Middle frontal gyrus (tissue), 1 donor: ENCODE measurements around the gene ALAD.
"Not testable (repeated sequence)": the region's sequence is repeated elsewhere in the genome, so short reads cannot be mapped to it uniquely, and the experiment has no call there.

Experiments used
- DNase-seq: peaks from one replicate; pipeline ENCODE4 v3.0.0-alpha.2; 2015; ENCODE audit warnings: low spot score; ENCODE audit errors: extremely low spot score

Gene ALAD

DNA sequence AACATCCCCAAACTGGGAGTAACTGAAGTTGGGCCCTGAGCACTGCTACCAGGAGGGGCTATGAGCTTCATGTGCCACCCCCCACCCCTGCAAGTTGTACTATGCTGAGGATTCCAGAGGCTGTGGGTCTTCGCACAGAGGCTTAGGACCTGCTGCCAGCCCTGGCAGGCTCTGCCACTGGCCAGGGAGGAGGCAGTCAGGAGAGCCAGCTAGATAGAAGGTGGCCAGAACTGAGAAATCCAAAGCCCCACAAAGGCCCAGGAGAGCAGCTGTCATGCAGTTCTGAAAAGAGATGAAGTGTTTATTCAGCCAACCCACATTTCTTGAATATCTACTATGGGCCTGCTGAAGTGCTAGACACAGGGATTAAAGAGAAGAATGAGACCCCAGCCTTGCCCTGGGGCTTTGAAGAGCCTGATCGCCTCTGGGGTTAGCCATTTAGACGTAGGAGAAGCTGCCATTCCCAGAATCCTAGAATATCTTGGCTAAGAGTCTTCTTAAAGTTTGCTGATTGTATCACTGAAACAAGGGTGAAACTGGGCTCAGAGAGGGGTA is 1.4 kb downstream of the ALAD start:
- no peak for DNase-seq

DNA sequence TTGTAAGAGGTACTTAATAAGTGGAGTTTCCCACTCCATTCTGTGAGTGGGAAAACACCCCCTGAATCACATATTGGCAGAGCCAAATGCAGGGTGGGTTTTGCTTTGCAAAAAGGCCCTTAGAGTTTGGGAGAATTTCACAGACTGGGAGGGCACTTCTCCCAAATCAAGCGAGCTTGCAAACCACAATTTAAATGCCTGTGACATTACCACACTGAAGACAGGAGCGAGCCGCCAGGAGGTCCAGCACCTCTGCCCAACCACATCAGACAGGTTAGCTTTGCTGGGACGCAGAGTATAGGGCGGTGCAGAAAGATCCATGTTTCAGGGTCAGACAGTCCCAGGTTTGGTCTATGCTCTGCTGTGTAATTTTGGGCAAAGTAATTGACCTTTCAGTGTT is 2.3 kb downstream of the ALAD start:
- no peak for DNase-seq

DNA sequence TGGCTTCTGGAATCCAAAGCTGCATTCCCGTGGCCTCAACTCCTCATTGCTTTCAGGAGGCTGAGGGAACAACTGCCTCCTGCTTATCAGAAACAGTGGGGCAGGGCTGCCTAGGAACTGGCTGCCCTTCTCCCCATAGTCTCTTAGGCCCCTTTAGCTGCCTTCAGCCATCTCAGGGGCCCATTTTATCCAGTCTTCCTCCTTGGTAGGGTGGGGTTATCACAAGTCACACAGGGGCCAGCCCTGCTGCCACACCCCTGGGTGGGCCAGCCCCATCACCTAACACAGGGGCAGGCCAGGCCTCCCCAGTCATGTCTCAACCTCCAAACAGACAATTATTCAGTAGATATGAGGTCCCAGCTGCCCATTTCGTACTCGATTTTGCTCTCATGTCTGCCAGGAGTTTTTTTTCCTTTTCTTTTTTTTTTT is 3.9 kb downstream of the ALAD start:
- DNase-seq: no peak

DNA sequence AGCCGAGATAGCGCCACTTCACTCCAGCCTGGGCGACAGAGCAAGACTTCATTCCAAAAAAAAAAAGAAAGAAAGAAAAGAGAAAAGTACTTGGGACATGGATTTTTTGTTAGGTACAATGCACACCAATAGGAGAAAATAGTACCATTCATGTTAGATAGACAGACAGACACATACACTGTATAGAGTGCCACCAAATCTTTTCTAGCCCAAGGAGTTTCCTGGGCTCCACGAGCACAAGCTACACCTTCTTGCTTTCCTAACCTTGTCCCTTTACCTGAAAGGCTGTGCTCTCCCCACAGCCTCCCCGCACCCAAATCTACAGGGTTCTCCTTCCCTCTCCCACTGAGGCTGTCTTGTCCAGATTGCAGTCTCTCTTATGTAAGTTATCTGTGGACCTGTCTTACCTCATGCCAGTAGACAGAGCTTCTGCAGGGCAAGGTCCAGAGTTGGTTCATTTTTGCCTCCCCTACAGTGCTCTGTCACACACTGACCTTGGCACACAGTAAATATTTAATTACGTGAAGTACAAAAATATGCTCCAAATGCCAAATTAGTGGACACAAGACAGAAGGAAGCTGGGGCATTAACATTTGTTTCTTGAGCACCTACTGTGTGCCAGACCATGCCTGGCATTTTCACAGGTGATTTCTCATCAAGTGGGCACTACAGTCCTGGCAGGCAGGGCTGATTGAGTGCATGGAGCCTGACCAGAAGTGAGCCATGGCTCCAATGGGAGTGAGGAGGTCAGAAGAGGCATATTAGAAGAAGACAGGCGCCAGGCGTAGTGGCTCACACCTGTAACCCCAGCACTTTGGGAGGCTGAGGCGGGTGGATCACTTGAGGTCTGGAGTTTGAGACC is 5.9 kb downstream of the ALAD start:
- no peak for DNase-seq

DNA sequence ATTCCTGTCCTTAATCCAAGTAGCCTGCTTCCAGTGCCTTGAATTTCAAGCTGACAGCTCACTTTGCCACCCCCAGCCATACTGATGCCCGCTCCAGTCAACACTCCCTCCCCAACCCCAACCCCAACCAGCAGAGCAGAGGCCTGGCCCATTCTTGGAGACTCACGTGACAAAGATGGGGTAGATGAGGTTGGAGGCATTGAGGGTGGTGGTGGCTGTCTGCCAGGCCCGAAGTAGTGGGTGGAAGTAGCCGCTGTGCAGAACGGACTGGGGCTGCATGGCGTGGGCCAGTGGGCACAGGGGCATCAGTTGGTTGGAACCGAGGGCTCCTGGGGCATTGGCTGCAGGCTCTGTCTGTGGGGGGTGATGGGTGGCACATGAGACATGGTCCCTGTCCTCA is 7.8 kb downstream of the ALAD start:
- DNase-seq: no peak

DNA sequence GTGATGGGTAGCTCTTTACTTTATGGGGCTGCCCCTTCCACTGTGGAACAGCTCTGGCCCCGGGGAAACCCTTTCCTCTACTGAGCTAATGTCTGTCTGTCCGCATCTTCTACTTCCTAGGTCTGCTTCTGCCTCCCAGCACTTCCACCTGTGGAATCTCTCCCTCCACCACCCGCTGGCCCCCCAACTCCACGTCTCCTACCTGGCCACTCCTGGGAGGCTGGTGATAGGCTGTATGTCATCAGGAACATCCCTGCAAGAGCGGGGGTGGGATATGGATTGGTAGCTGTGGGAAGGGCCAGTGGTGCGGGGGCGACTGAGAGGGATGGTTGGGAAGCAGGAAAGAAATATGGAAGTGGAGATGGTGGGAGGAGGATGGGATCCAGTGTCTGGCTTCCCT is 9.2 kb downstream of the ALAD start:
- DNase-seq: no peak

DNA sequence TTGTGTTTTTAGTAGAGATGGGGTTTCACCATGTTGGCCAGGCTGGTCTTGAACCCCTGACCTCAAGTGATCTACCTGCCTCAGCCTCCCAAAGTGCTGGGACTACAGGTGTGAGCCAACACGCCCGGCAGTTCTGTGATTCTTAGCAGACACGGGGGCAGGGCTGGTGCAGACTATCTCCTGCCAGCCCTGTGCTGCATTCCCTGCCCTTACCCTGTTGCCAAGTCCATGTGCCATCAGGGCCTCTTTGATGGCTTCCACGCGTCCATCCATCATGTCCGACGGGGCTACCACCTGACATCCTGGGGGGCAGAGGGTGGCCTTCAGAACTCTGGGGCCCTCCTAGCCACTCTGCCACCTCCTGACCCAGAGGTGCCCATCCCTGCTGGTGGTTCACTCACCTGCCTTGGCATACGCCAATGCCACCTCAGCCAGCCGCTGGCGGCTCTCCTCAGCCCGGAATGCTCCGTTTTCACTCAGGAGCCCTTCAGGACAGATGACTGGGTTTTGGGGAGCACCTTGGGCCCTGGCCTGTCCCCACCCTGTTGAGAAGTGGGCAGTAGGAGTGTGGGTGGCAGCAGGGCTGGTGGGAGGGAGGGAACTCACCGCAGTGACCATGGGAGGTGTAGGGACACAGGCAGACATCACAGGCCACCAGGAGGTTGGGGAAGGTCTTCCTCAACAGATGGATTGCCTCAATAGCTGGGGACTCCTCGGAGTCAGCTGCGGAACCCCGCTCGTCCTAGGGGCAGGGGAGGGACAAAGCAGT is 10.7 kb downstream of the ALAD start:
- DNase-seq: no peak

DNA sequence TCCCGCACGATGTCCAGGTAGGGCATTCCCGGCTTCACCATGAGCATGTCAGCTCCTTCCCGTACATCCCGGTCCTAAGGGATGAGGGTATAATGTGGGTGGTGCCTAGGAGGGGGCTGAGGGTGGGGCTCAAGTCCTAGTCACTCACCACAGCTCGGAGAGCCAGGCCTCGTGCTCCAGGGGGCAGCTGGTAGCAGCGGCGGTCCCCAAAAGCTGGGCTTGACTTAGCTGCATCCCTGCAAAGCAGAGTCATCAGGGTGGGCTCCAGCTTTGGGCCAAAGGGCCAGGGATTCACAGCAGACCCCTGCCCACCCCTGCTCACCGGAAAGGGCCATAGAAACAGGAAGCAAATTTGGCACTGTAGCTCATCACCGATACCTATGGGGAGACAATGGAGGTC is 11.6 kb downstream of the ALAD start:
- DNase-seq: no peak

DNA sequence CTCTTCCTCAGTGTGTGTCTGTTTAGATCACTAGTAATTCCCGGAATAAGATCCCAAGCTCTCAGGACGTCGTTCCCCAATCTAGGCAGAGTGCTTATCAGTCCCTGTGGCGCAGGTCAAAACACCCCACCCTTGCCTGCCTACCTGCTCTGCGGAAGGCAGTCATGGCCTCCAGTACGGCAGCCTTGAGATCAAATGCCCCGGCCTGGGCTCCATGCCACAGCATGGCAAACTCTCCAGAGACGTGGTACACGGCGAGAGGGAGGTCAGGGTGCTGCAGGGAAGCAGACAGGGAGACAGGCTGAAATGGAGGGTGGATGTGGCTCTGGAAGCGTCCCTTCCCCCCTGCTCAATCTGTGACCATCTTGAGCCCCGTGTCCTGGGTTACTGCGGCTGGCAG is 12.3 kb downstream of the ALAD start:
- no peak for DNase-seq

DNA sequence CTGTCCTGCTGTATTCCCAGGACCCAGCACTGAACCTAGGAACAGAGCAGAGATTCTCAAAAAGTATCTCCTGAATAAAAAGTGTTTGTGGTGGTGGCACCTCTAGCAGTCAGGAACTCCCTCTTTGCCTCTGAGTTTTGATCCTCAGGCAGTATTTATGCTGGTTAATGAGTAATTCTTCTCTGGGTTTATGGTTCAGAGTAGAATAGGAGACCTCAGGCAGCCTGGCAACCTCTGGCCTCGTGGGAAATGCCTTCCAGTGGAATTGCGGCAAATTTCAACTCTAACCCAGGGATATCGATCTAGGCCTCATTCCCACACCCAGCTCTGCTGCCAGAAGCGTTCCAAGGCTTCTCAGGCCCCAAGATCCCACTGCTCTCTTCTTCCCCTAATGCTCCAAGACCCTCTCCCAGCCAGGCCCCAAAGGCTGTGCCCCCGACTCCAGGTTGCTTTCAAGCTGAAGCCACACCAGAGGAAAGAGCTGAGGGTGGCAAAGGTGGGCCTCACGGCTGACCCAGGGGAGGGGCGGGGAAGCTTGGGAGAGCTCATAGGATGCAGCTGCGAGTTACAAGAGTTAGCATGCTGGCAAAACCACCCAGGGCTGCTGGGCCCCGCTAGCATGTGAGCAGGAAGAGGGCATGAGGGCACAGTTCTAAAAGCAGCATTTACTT is 13.4 kb downstream of the ALAD start:
- no peak for DNase-seq

DNA sequence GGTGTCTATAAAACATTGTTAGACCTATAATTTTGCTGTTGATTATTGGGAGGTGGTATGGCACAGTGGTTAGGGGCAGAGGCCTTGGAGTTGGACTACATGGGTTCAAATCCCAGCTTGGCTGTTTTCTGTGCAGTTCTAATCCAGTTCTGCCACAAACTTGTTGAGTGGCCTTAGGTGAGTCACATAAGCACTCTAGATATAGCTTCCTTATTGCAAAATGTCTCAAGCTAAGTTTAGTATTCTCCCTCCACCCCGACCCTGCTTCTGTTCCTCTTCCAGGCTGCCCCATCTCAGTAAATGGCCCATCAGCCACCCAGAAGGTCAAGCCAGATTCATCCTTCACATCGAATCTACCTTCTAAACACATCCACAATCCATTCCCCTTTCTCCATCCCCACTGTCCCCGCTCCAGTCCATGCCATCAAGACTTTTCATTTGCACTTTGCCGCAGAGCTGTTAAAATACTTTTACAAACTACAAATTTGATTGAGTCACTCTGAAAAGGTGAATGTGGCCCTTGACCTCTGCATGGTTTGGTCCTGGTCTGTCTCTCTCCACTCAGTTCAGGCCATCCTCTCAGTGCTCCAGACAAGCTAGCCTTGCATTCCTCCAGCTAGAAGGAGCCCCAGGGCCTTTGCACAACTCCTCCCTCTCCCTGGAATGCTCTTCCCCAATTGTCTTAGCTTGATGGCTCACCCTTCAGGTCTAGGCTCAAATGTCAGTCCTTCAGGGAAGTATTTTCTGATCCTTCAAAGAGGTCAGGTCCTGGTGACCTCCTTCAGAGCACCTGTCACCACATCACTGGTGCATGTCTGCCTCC is 14.3 kb downstream of the ALAD start:
- DNase-seq: no peak

DNA sequence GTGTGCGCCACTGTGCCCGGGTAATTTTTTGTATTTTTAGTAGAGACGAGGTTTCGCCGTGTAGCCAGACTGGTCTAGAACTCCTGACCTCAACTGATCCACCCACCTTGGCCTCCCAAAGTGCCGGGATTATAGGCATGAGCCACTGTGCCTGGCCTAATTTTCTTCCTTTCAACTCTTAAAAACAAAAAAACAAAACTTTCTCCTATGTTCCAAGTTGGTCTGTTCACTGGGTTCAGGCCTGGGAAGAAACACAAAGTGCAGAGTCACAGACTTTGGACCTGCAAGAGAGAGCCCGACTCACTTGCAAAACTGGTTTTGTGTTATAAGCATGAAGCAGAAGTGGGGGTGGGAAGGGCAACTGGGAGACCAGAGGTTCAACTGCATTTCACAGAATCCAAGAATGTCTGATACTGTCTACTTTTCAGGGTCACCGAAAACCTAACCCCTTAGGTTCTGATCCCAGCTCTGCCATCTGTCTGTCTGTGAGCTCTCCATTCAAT is 19.1 kb downstream of the ALAD start:
- DNase-seq: no peak

DNA sequence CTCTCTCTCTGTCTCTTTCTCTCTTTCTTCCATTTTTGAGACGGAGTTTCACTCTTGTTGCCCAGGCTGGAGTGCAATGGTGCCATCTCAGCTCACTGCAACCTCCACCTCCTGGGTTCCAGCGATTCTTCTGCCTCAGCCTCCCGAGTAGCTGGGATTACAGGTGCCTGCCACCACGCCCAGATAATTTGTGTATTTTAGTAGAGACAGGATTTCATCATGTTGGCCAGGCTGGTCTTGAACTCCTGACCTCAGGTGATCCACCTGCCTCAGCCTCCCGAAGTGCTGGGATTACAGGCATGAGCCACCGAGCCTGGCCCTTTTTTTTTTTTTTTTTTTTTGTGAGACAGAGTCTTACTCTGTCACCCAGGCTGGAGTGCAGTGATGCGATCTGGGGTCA is 19.6 kb downstream of the ALAD start:
- not testable (repeated sequence) for DNase-seq

DNA sequence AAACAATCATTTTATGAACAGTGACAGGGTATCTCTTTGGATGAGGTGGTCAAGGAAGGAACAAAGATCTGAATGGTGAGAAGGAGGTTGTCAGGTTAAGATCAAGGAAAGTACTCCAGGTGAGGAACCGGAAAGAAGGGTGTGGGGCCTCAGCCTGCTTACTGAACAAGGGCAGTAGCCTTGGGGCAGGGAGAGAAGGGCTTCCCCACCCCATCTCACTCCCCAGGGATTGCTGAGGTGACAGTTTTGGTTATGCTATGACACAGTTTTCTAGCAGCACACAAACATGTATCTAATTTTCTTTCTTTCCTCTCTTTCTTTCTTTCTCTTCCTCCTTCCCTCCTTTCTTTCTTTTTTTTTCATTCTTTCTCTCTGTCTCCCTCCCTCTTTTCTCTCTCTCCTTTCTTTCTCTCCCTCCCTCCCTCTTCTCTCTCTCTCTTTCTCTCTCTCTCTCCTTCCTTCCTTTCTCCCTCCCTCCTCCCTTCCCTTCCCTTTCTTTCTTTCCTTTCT is 20.2 kb downstream of the ALAD start:
- no peak for DNase-seq

DNA sequence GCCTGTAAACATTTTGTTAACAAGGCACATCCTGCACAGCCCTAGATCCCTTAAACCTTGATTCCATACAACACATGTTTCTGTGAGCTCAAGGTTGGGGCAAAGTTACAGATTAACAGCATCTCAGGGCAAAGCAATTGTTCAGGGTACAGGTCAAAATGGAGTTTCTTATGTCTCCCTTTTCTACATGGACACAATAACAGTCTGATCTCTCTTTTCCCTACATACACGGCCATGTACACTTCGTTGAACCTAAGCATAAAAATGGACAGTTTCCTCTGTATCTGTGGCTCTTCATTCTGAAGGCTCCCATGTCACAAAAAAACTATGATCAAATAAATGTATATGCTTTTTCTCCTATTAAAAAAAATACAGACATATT is 21.3 kb downstream of the ALAD start:
- DNase-seq: not testable (repeated sequence)

DNA sequence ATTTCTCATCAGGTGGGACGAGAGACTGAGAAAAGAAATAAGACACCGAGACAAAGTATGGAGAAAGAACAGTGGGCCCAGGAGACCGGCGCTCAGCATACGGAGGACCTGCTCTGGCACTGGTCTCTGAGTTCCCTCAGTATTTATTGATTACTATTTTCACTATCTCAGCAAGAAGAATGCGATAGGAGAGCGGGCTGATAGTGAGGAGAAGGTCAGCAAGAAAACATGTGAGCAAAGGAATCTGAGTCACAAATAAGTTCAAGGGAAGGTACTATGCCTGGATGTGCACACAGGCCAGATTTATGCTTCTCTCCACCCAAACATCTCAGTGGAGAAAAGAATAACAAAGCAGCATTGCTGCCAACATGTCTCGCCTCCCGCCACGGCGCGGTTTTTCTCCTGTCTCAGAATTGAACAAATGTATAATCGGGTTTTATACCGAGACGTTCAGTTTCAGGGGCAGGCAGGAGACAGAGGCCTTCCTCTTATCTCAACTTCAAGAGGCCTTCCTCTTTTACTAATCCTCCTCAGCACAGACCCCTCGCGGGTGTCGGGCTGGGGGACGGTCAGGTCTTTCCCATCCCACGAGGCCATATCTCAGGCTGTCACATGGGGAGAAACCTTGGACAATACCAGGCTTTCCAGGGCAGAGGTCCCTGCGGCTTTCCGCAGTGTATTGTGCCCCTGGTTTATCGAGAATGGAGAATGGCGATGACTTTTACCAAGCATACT is 21.8 kb downstream of the ALAD start:
- not testable (repeated sequence) for DNase-seq

DNA sequence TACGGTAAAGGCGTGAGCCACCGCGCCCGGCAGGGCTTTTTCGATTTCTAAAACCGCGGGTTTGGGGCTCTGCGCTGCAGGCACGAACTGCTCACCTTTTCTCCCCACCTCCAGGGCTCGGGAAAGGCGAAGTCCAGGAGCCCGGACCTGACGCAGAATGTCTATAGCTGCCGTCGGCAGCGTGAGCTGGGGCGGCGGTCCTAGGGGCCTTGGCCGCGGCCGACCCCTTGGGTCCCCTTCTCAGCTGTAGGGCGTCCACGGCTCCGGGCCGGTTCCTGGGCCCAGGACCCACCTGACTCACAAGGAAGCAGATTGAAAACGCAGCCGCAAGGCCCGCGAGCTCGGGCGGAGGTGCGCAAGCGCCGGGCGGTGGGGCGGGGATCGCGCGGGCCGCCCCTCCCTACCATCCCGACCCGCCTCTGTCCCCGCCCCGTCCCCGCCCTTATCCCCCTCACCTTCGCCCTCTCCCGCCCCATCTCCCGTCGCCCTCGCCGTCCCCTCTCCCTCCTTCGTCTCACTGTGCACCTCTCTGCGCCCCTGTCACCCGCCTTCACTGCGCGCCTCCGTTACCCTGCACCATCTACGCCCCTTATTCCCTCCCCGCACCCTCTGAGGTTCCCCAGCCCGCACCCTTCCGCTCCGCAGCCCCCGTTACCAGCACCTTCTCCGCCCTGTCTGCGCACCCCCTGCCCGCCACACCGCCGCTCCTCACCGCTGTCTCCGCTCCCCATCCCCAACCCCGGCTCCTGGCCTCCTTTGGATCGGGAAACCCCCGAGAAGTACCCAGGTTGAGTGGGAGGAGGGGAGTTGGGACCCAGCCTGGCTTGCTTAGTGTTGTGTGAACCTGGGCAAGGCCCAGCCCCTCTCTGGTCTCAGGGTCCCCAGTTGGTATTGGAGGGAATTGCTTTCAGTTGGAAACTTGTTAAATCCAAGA is 24.2 kb downstream of the ALAD start, which contains the start of gene HDHD3:
Gene HDHD3 (minus strand): TSS at position 353 of the 934 bp plus-strand sequence. CDS start 2,632 bp downstream, outside the sequence.
- DNase-seq: peak; percentile 38
